GM13976 (cell line): ENCODE measurements around the gene NPIPB6.

Source experiments
- DNase-seq: peaks from one replicate; pipeline ENCODE4 v3.0.0; 2012; ENCODE audit warnings: low spot score
- in situ Hi-C: fragments of 300-500 bp; cut with MboI; formaldehyde crosslinking; loops from one replicate; pipeline ENCODE4 v1.12.0; 2022; ENCODE audit warnings: low sequenced_read_pairs, mixed read lengths, inconsistent platforms; ENCODE audit not compliant: unreplicated experiment
- TF ChIP-seq, protein P1 (sequence below): IDR thresholded peaks from 2 replicates; pipeline ENCODE4 v1.5.1; 2012; ENCODE audit warnings: borderline replicate concordance, mild to moderate bottlenecking; ENCODE audit not compliant: insufficient read depth; ENCODE audit errors: extremely low read depth, missing control alignments, control extremely low read depth

The NPIPB6 gene

DNA sequence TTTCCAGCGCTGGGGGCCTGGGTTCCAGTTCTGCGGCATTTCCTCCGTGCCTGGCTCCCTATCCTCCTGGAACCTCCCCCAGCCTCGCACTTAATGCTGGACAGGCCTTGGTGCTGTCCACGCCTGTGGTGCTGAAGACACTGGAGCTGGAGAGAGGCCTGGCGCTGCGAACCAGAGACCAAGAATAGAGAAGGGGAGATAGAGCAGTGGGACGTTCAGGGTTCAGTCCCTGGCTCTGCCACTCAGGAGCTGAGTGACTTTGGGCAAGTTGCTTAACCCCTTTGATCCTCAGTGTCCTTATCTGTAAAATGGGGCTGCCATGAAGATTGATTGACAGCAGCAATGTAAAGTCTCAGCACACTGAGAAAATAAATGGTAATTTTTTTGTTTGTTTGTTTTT lies 59.1 kb downstream of the NPIPB6 start:
- no peak for DNase-seq
- in situ Hi-C loops, result no loop called here
- TF ChIP-seq, protein P1, sequence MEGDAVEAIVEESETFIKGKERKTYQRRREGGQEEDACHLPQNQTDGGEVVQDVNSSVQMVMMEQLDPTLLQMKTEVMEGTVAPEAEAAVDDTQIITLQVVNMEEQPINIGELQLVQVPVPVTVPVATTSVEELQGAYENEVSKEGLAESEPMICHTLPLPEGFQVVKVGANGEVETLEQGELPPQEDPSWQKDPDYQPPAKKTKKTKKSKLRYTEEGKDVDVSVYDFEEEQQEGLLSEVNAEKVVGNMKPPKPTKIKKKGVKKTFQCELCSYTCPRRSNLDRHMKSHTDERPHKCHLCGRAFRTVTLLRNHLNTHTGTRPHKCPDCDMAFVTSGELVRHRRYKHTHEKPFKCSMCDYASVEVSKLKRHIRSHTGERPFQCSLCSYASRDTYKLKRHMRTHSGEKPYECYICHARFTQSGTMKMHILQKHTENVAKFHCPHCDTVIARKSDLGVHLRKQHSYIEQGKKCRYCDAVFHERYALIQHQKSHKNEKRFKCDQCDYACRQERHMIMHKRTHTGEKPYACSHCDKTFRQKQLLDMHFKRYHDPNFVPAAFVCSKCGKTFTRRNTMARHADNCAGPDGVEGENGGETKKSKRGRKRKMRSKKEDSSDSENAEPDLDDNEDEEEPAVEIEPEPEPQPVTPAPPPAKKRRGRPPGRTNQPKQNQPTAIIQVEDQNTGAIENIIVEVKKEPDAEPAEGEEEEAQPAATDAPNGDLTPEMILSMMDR, result no peak

DNA sequence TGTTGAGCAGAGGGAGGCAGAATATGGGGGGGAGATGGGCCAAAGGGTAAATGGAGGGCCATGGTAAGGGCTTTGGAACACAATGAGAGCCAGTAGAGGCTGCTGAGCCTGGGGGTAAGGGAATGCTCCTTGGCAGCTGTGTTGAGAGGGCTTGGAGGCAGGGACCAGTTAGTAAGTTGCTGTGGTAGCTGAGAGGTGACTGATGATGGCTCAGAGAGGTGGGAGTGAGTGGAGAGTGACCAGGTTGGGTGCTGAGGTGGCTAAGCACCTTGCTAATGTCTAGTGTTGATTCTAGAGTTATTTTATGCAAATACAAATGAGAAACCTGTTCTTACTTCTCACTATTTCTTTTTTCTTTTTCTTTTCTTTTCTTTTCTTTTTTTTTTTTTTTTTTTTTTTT lies 60.2 kb downstream of the NPIPB6 start:
- in situ Hi-C loops, result no loop called here
- DNase-seq, result no peak
- TF ChIP-seq, protein P1, result no peak

DNA sequence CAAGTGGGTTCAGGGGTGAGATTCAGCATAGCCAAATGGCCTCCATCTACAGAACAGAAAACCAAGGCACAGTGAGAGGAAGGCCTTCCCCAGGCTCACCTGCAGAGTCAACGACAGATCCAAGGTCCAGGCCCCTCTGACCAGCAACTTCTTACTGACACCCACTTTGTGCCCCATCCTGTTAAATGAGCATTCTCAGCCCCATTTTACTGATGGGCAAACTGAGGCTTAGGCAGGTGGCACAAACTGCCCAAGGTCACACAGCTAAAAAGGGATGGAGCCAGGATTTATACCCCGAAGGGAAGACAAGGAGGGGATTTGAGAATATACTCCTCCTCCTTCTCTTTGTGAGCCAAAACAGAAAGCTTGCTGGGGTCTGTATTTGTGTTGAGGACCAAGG lies 61.7 kb downstream of the NPIPB6 start:
- DNase-seq, result no peak
- in situ Hi-C loops, result no loop called here
- TF ChIP-seq, protein P1, result no peak

DNA sequence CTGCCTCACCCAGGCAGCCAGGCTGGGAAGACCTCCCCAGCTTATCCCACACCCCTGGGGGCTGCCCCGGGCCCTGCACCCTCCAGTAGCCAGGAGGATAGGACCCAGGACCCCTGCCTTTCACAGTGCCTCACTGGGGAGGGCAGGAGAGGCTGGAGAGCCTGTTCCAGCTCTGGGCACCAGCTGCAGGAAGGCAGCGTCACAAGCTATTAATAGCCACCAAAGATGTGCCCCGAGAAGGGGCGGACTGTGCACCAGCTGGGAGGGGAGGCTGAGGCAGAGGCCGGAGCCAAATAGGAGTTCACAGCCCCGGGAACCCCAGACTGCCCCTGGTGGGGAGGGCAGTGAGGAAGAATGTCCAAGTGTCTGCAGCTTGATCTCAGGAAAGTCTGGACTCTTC lies 62.2 kb downstream of the NPIPB6 start:
- DNase-seq, result no peak
- in situ Hi-C loops, result no loop called here
- TF ChIP-seq, protein P1, result no peak

DNA sequence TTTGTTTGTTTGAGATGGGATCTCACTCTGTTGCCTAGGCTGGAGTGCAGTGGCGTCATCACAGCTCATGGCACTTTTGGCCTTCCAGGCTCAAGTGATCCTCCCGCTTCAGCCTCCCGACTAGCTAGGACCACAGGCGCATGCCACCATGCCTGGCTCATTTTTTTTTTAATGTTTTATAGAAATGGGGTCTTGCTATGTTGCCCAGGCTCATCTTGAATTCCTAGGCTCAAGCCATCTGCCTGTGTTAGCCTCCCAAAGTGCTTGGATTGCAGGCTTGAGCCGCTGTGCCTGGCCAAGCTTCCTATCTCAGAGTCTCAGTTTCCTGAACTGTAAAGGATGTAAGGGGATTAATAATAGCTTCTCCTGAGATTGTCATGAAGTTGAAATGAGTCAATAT lies 63.0 kb downstream of the NPIPB6 start:
- TF ChIP-seq, protein P1, result no peak
- in situ Hi-C loops, result no loop called here
- no peak for DNase-seq

DNA sequence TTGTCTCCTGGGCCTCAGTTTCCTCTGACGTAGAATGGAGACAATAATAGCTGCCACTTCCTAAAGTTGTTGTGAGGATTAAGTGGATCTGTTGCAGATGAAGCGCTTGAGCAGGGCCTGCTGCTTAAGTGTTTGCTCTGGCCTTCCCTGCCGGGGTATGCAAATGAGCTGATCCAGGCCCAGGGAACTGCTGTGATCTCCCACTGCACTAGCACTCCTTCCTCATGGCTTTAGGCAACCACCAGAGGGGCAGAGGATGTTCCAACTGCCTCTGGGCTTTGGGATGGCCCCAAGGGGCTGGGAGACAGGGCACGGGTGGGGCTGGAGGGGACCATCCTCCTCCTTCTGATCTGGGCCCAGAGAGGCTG lies 64.8 kb downstream of the NPIPB6 start:
- TF ChIP-seq, protein P1, result no peak
- in situ Hi-C loops, result loop anchor here (25.0 kb wide), 1 partner anchor 239 kb away; the partner anchor contains the start of gene NUPR1
- no peak for DNase-seq
